ENCODE measurements around the gene FGF21. TPM values are rescaled to one million over a fixed set of nuclear protein-coding genes. Genes with fewer than 3 reads are reported as not detected.

Gene FGF21
- total RNA-seq, 1 experiment from 2014 or later, result 3.0 TPM

DNA sequence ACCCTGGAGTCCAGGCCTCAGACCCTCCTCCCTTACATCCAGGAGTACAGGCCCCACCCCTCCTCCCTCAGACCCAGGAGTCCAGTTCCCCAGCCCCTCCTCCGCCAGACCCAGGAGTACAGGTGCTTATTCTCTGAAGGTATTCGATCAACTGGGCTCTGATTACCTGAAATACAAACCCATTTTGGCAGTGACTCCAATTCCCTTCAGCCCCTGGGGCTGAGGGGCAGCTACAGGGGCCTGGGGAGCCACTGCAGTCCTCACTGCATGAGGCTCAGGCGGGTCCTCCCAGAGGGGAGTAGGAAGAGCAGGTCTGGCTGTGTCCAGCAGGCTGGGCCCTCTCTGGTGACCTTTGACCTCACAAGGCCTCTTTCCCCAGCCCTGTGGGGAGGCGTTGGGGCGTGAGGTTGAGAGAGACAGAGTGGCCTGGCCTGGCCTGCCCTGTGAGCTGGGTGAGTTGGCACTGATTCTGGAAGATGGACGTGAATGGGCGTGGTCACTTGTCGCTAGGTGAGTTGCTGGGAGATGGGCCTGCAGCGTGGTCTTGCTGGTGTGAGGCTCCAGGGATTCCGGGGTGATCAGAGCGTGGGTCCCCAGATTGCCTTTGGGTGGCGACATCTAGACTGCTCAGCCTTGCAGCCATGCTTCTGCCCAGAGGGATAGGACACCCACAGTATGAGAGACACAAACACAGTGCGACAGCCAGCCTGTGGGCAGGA lies 52.4 kb downstream of the FGF21 start:
- CTCF ChIA-PET, result interaction anchor here (0.5 to 5.7 kb wide), 10 partner anchors 12 to 959 kb away, joined by 3 to 77 read pairs (median 4); partner anchors contain the start of genes AP2A1, GYS1, HSD17B14 and PPP1R15A
- Histone ChIP-seq H3K4me3 (ENCODE audit: low read depth, low read length) (peak overlapping the region; percentile 28), H3K4me1 (peaks cover 32% of the 10 kb centered on the region), H3K9me3 (no peaks in the 10 kb centered on the region), H3K36me3 (ENCODE audit: control insufficient read depth, insufficient read depth, low read length) (no peaks in the 10 kb centered on the region), H3K27me3 (replicated peaks; ENCODE audit: control insufficient read depth, insufficient read depth, low read length) (no peaks in the 10 kb centered on the region)
- no peaks in the 10 kb centered on the region for H3K9me3 Mint-ChIP-seq (ENCODE audit: unreplicated experiment)
- TF ChIP-seq, protein P1, sequence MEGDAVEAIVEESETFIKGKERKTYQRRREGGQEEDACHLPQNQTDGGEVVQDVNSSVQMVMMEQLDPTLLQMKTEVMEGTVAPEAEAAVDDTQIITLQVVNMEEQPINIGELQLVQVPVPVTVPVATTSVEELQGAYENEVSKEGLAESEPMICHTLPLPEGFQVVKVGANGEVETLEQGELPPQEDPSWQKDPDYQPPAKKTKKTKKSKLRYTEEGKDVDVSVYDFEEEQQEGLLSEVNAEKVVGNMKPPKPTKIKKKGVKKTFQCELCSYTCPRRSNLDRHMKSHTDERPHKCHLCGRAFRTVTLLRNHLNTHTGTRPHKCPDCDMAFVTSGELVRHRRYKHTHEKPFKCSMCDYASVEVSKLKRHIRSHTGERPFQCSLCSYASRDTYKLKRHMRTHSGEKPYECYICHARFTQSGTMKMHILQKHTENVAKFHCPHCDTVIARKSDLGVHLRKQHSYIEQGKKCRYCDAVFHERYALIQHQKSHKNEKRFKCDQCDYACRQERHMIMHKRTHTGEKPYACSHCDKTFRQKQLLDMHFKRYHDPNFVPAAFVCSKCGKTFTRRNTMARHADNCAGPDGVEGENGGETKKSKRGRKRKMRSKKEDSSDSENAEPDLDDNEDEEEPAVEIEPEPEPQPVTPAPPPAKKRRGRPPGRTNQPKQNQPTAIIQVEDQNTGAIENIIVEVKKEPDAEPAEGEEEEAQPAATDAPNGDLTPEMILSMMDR (IDR thresholded peaks at IDR 0.05; ENCODE audit: insufficient read depth in 1 of 2, low read depth in 1 of 2, low read length in 1 of 2, severe bottlenecking in 1 of 2, unreplicated experiment in 1 of 2), result no peak
- H3K4me3 Mint-ChIP-seq (ENCODE audit: unreplicated experiment), result peak overlapping the region; percentile 30
- H3K4me1 Mint-ChIP-seq (ENCODE audit: low read depth, unreplicated experiment), result peaks cover 30% of the 10 kb centered on the region
- intact Hi-C loops (cut with micrococcal nuclease; ENCODE audit: unreplicated experiment), result loop anchor here (1.0 kb wide), 1 partner anchor 12 kb away; no protein-coding TSS in a partner anchor
- BruUV-seq (replicated peaks), result no TSS peak
- peak; percentile 44 to 61 for DNase-seq
- peaks cover 62% of the 10 kb centered on the region for H3K36me3 Mint-ChIP-seq (ENCODE audit: insufficient read depth, unreplicated experiment)
- no peaks in the 10 kb centered on the region for H3K27me3 Mint-ChIP-seq (ENCODE audit: insufficient read depth, unreplicated experiment)
- peak overlapping the region; percentile 7 for H3K27ac Mint-ChIP-seq (ENCODE audit: unreplicated experiment)
- POLR2A ChIA-PET, result interaction anchor here (0.5 to 2.3 kb wide), 11 partner anchors 9 to 320 kb away, joined by 3 to 19 read pairs (median 4); partner anchors contain the start of genes GYS1, NUCB1, PPP1R15A and RUVBL2

Other genes with a start within 250 kb of the FGF21 start
- 22.4 and 22.6 TPM in 2 replicates for gene LMTK3, start 243.7 kb upstream of the FGF21 start, total RNA-seq (2022)
- gene SULT2B1, start 203.4 kb upstream of the FGF21 start, total RNA-seq (2022), result 1.00 and 1.4 TPM in 2 replicates
- gene SPACA4, start 148.8 kb upstream of the FGF21 start, total RNA-seq (2022), result not detected in 2 replicates
- 5.8 and 6.8 TPM in 2 replicates for gene FAM83E, start 140.4 kb upstream of the FGF21 start, total RNA-seq (2022)
- 1,812 and 1,896 TPM in 2 replicates for gene RPL18, start 136.3 kb upstream of the FGF21 start, total RNA-seq (2022)
- gene SPHK2, start 136.0 kb upstream of the FGF21 start, total RNA-seq (2022), result 134 and 140 TPM in 2 replicates
- 17.4 and 17.7 TPM in 2 replicates for gene DBP, start 118.1 kb upstream of the FGF21 start, total RNA-seq (2022)
- gene CA11, start 109.3 kb upstream of the FGF21 start, total RNA-seq (2022), result 10.5 and 15.9 TPM in 2 replicates
- 0.12 and 0.34 TPM in 2 replicates for gene NTN5, start 82.5 kb upstream of the FGF21 start, total RNA-seq (2022)
- 13.5 and 16.3 TPM in 2 replicates for gene FUT2, start 59.6 kb upstream of the FGF21 start, total RNA-seq (2022)
- 1.7 and 1.9 TPM in 2 replicates for gene MAMSTR, start 35.8 kb upstream of the FGF21 start, total RNA-seq (2022)
- gene RASIP1, start 14.9 kb upstream of the FGF21 start, total RNA-seq (2022), result 5.4 and 5.9 TPM in 2 replicates
- gene IZUMO1, start 8.6 kb upstream of the FGF21 start, total RNA-seq (2022), result 8.9 and 10.3 TPM in 2 replicates
- 26.1 and 30.5 TPM in 2 replicates for gene FUT1, start 2.9 kb upstream of the FGF21 start, total RNA-seq (2022)
- gene BCAT2, start 55.5 kb downstream of the FGF21 start, total RNA-seq (2022), result 106 and 109 TPM in 2 replicates
- 27.8 and 30.8 TPM in 2 replicates for gene HSD17B14, start 81.0 kb downstream of the FGF21 start, total RNA-seq (2022)
- 3.9 and 5.6 TPM in 2 replicates for gene PLEKHA4, start 113.1 kb downstream of the FGF21 start, total RNA-seq (2022)
- gene PPP1R15A, start 116.9 kb downstream of the FGF21 start, total RNA-seq (2022), result 83.3 and 94.7 TPM in 2 replicates
- gene TULP2, start 143.2 kb downstream of the FGF21 start, total RNA-seq (2022), result 0.61 and 1.1 TPM in 2 replicates
- 140 and 142 TPM in 2 replicates for gene NUCB1, start 144.8 kb downstream of the FGF21 start, total RNA-seq (2022)
- gene DHDH, start 178.2 kb downstream of the FGF21 start, total RNA-seq (2022), result 2.6 and 3.3 TPM in 2 replicates
- gene BAX, start 199.4 kb downstream of the FGF21 start, total RNA-seq (2022), result 107 and 110 TPM in 2 replicates
- 2,542 and 2,963 TPM in 2 replicates for gene FTL, start 209.8 kb downstream of the FGF21 start, total RNA-seq (2022)
- 62.7 and 65.3 TPM in 2 replicates for gene GYS1, start 237.8 kb downstream of the FGF21 start, total RNA-seq (2022)
- gene RUVBL2, start 238.4 kb downstream of the FGF21 start, total RNA-seq (2022), result 165 and 172 TPM in 2 replicates